Keratinocyte (primary cell): ENCODE results near the gene FHL1. TPM values are rescaled to one million over a fixed set of nuclear protein-coding genes. Genes with fewer than 3 reads are reported as not detected.

Experiments used
- DNase-seq: peaks from one replicate; pipeline ENCODE4 v3.0.0-alpha.2; 2011; ENCODE audit warnings: low read depth, missing footprints, low spot score
- FAIRE-seq: peaks from 2 replicates; lab custom pipeline; 2011; peaks lifted over from hg19 to GRCh38; lab: Jason Lieb, UNC
- H2AFZ ChIP-seq: 2 replicates; pipeline ENCODE4 v1.6.0; 2012; ENCODE audit warnings: low read length, control low read depth, inconsistent platforms; ENCODE audit not compliant: control insufficient read depth
- H3K27ac ChIP-seq: 2 replicates; pipeline ENCODE4 v1.5.1; 2011; ENCODE audit warnings: low read length; ENCODE audit not compliant: control insufficient read depth, insufficient read depth
- H3K27me3 ChIP-seq: 3 replicates; pipeline ENCODE4 v1.6.0; 2011; ENCODE audit warnings: low read length; ENCODE audit not compliant: control insufficient read depth, insufficient read depth; ENCODE audit errors: extremely low read depth
- H3K36me3 ChIP-seq, 2 experiments: 2 replicates in 1 of 2; 3 replicates in 1 of 2; pipeline ENCODE4 v1.5.1; 2011; ENCODE audit warnings: low read length in 2 of 2, mild to moderate bottlenecking in 1 of 2; ENCODE audit not compliant: control insufficient read depth in 2 of 2, insufficient read depth in 2 of 2; ENCODE audit errors: extremely low read depth in 1 of 2
- H3K4me1 ChIP-seq: 3 replicates; pipeline ENCODE4 v1.5.1; 2011; ENCODE audit warnings: low read length; ENCODE audit not compliant: control insufficient read depth, insufficient read depth; ENCODE audit errors: extremely low read depth
- H3K4me2 ChIP-seq: 3 replicates; pipeline ENCODE4 v1.6.0; 2011; ENCODE audit warnings: low read depth, low read length; ENCODE audit not compliant: control insufficient read depth, insufficient read depth; ENCODE audit errors: extremely low read depth
- H3K4me3 ChIP-seq, 3 experiments: fragments of 200-600 bp in 1 of 3; sonication (generic) in 1 of 3; 2 replicates in 2 of 3; 3 replicates in 1 of 3; pipeline ENCODE4 v1.5.1; 2011 to 2016; ENCODE audit warnings: low read length in 3 of 3, mild to moderate bottlenecking in 3 of 3, control low read depth in 2 of 3, inconsistent platforms in 1 of 3, low read depth in 1 of 3, mixed read lengths in 1 of 3, mixed run types in 1 of 3, moderate library complexity in 1 of 3; ENCODE audit not compliant: control insufficient read depth in 2 of 3, insufficient read depth in 2 of 3; ENCODE audit errors: extremely low read depth in 1 of 3
- H3K79me2 ChIP-seq: 2 replicates; pipeline ENCODE4 v1.6.0; 2012; ENCODE audit warnings: low read length; ENCODE audit not compliant: control insufficient read depth, insufficient read depth
- H3K9ac ChIP-seq: 3 replicates; pipeline ENCODE4 v1.6.0; 2011; ENCODE audit warnings: low read length; ENCODE audit not compliant: control insufficient read depth, insufficient read depth; ENCODE audit errors: extremely low read depth
- H3K9me1 ChIP-seq: 3 replicates; pipeline ENCODE4 v1.6.0; 2011; ENCODE audit warnings: low read length; ENCODE audit not compliant: control insufficient read depth, insufficient read depth; ENCODE audit errors: extremely low read depth
- H3K9me3 ChIP-seq: 2 replicates; pipeline ENCODE4 v1.5.1; 2012; ENCODE audit warnings: low read depth, low read length; ENCODE audit not compliant: control insufficient read depth
- H4K20me1 ChIP-seq: 3 replicates; pipeline ENCODE4 v1.6.0; 2011; ENCODE audit warnings: low read length; ENCODE audit not compliant: control insufficient read depth, insufficient read depth; ENCODE audit errors: extremely low read depth
- EZH2 ChIP-seq: IDR thresholded peaks from one replicate; pipeline ENCODE4 v1.6.1; 2012; ENCODE audit warnings: inconsistent platforms, mild to moderate bottlenecking, low read length, moderate library complexity
- dilution Hi-C: fragments of 300-500 bp; cut with MboI; formaldehyde crosslinking; loops from one replicate; pipeline ENCODE4 v1.7.0; 2020; ENCODE audit warnings: low sequenced_read_pairs; ENCODE audit not compliant: extremely low pct_ligation_motif_present
- polyA plus RNA-seq, 5 experiments: library from polyadenylated mRNA; depleted of rRNA in 3 of 5; stranded (reverse) in 3 of 5; stranded (forward) in 1 of 5; unstranded in 1 of 5; fragments of >200 nt; gene quantifications; 1 replicate in 1 of 5; 2 replicates in 3 of 5; 3 replicates in 1 of 5; pipeline versions ENCODE4 v1.2.1 to v1.2.3, GENCODE V29; 2011 to 2012; ENCODE audit warnings: missing spikeins in 2 of 5, low read depth in 1 of 5, low replicate concordance in 1 of 5
- TF ChIP-seq, protein P1 (sequence below), 3 experiments: IDR thresholded peaks in 1 of 3; conservative IDR thresholded peaks in 1 of 3; optimal IDR thresholded peaks in 1 of 3; 2 replicates in 2 of 3; 3 replicates in 1 of 3; pipeline versions ENCODE3 to v1.5.1; 2011; ENCODE audit warnings: low read length in 3 of 3, mild to moderate bottlenecking in 3 of 3, moderate library complexity in 2 of 3, control low read depth in 1 of 3, inconsistent platforms in 1 of 3; ENCODE audit not compliant: insufficient read depth in 2 of 3; ENCODE audit errors: extremely low read depth in 1 of 3

The FHL1 gene
- polyA plus RNA-seq, 1 donor (not counting 4 experiments of a cell fraction or from before 2014, with no cell fraction given): 203 TPM

DNA sequence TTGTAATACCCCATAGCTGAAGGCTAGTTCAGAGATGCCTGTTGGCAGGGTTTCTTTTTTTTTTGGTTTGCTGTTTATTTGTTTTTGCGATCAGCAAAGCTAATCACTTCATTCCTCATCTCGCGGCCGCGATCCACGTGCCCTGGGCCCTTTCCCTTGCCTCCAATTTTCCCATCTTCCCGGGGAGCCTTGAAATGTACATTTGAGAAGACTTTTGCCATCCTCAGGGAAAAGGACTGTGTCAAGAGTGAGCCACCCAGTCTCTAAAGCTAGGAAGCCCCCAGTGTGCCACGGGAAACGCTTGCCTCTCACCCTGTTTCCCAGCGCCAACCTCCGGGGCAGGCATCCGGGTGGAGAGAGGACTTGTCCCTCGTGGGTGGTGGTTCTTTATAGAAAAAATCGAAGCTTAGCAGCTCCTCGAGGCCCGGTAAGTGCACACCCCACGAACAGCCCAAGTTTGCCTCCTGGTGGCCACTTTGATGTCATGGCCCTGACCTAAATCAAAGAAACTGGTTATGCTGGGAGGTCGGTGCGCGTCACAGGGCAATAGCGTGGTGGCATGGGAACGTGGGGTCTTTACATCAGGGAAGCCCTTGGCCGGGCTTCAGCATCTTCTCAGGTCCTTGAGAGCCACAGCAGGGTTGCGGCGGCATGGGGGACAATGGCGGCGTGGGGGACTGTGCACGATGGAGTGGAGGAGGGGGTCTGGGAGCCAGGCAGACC lies 61.8 kb downstream of the FHL1 start:
- no peak overlapping the region for H3K4me2 ChIP-seq
- H3K79me2 ChIP-seq: no peaks in the 10 kb centered on the region
- H3K36me3 ChIP-seq: peaks cover 0 to 3% of the 10 kb centered on the region in 2 experiments
- H3K27ac ChIP-seq: no peak overlapping the region
- H3K4me1 ChIP-seq: peaks cover 3% of the 10 kb centered on the region
- no peaks in the 10 kb centered on the region for H3K9me1 ChIP-seq
- H3K27me3 ChIP-seq: no peaks in the 10 kb centered on the region
- H4K20me1 ChIP-seq: no peaks in the 10 kb centered on the region
- dilution Hi-C loops: no loop called here
- FAIRE-seq (no peak), DNase-seq (no peak)
- H3K4me3 ChIP-seq: no peak overlapping the region
- no peaks in the 10 kb centered on the region for H3K9me3 ChIP-seq
- no peak overlapping the region for H2AFZ ChIP-seq
- no peak overlapping the region for H3K9ac ChIP-seq
- no peak for TF ChIP-seq EZH2
- TF ChIP-seq, protein P1, sequence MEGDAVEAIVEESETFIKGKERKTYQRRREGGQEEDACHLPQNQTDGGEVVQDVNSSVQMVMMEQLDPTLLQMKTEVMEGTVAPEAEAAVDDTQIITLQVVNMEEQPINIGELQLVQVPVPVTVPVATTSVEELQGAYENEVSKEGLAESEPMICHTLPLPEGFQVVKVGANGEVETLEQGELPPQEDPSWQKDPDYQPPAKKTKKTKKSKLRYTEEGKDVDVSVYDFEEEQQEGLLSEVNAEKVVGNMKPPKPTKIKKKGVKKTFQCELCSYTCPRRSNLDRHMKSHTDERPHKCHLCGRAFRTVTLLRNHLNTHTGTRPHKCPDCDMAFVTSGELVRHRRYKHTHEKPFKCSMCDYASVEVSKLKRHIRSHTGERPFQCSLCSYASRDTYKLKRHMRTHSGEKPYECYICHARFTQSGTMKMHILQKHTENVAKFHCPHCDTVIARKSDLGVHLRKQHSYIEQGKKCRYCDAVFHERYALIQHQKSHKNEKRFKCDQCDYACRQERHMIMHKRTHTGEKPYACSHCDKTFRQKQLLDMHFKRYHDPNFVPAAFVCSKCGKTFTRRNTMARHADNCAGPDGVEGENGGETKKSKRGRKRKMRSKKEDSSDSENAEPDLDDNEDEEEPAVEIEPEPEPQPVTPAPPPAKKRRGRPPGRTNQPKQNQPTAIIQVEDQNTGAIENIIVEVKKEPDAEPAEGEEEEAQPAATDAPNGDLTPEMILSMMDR (optimal IDR thresholded peaks at IDR 0.05 in 1 of 3, IDR thresholded peaks at IDR 0.05 in 1 of 3, conservative IDR thresholded peaks at IDR 0.05 in 1 of 3; ENCODE audit: extremely low read depth in 1 of 3, insufficient read depth in 2 of 3, low read length in 3 of 3): peak; percentile 34 to 46 (median 42)

DNA sequence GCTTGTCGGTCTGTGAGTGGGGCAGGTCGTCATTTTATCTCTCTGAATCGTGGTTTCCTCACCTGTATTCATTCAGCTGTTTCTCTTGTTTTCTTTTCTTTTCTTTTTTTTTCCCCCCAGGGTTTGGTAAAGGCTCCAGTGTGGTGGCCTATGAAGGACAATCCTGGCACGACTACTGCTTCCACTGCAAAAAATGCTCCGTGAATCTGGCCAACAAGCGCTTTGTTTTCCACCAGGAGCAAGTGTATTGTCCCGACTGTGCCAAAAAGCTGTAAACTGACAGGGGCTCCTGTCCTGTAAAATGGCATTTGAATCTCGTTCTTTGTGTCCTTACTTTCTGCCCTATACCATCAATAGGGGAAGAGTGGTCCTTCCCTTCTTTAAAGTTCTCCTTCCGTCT lies 62.4 kb downstream of the FHL1 start:
- H3K79me2 ChIP-seq: no peaks in the 10 kb centered on the region
- no peaks in the 10 kb centered on the region for H4K20me1 ChIP-seq
- DNase-seq (no peak), FAIRE-seq (no peak)
- peaks cover 0 to 3% of the 10 kb centered on the region in 2 experiments for H3K36me3 ChIP-seq
- H2AFZ ChIP-seq: no peak overlapping the region
- no peak overlapping the region for H3K4me3 ChIP-seq
- dilution Hi-C loops: no loop called here
- no peak overlapping the region for H3K9ac ChIP-seq
- H3K4me1 ChIP-seq: peaks cover 1% of the 10 kb centered on the region
- H3K9me3 ChIP-seq: no peaks in the 10 kb centered on the region
- TF ChIP-seq EZH2: no peak
- TF ChIP-seq, protein P1 (optimal IDR thresholded peaks at IDR 0.05 in 1 of 3, IDR thresholded peaks at IDR 0.05 in 1 of 3, conservative IDR thresholded peaks at IDR 0.05 in 1 of 3; ENCODE audit: extremely low read depth in 1 of 3, insufficient read depth in 2 of 3, low read length in 3 of 3): no peak
- H3K4me2 ChIP-seq: no peak overlapping the region
- no peaks in the 10 kb centered on the region for H3K9me1 ChIP-seq
- no peaks in the 10 kb centered on the region for H3K27me3 ChIP-seq
- H3K27ac ChIP-seq: no peak overlapping the region
